ENCODE data around the gene EHD3.

GRCh38 chr2:31200972-31201371, 33.0 kb upstream of the EHD3 start:
- TF ChIP-seq, protein P1, sequence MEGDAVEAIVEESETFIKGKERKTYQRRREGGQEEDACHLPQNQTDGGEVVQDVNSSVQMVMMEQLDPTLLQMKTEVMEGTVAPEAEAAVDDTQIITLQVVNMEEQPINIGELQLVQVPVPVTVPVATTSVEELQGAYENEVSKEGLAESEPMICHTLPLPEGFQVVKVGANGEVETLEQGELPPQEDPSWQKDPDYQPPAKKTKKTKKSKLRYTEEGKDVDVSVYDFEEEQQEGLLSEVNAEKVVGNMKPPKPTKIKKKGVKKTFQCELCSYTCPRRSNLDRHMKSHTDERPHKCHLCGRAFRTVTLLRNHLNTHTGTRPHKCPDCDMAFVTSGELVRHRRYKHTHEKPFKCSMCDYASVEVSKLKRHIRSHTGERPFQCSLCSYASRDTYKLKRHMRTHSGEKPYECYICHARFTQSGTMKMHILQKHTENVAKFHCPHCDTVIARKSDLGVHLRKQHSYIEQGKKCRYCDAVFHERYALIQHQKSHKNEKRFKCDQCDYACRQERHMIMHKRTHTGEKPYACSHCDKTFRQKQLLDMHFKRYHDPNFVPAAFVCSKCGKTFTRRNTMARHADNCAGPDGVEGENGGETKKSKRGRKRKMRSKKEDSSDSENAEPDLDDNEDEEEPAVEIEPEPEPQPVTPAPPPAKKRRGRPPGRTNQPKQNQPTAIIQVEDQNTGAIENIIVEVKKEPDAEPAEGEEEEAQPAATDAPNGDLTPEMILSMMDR (CRISPR knock-in tag; IDR thresholded peaks at IDR 0.05) = no peak
- TF ChIP-seq HNF4A (CRISPR knock-in tag; IDR thresholded peaks at IDR 0.05) = no peak
- TF ChIP-seq EP300 (IDR thresholded peaks at IDR 0.05; ENCODE audit: low read depth in 2 of 2, low read length in 2 of 2) = no peak
- no peak for TF ChIP-seq EP300 (CRISPR knock-in tag; IDR thresholded peaks at IDR 0.05; ENCODE audit: borderline replicate concordance)
- no peak for TF ChIP-seq PHB2 (IDR thresholded peaks at IDR 0.05; ENCODE audit: partially characterized antibody)
- TF ChIP-seq ZNF784 (CRISPR knock-in tag; IDR thresholded peaks at IDR 0.05; ENCODE audit: borderline replicate concordance) = no peak
- no peak for TF ChIP-seq ZNF775 (CRISPR knock-in tag; IDR thresholded peaks at IDR 0.05; ENCODE audit: borderline replicate concordance)
- TF ChIP-seq DR1 (CRISPR knock-in tag; IDR thresholded peaks at IDR 0.05) = no peak
- TF ChIP-seq RFX5 (IDR thresholded peaks at IDR 0.05; ENCODE audit: low read depth, low read length) = no peak
- no peak for TF ChIP-seq JUN (CRISPR knock-in tag; IDR thresholded peaks at IDR 0.05)
- TF ChIP-seq ZBTB8A (CRISPR knock-in tag; IDR thresholded peaks at IDR 0.05; ENCODE audit: borderline replicate concordance, low read depth) = no peak
- TF ChIP-seq KDM1A (CRISPR knock-in tag; IDR thresholded peaks at IDR 0.05) = no peak

Data from HepG2 (cell line).